GM18909 (cell line): ENCODE data around the gene ABHD6.
"Not testable (repeated sequence)": the region's sequence is repeated elsewhere in the genome, so short reads cannot be mapped to it uniquely, and the experiment has no call there.

ENCODE experiments used
- ATAC-seq: cut with Tn5 transposase; IDR thresholded peaks from one replicate; pipeline ENCODE4 v1.9.1; 2021; ENCODE audit warnings: mild to moderate bottlenecking; ENCODE audit not compliant: unreplicated experiment, poor library complexity

Gene ABHD6

DNA sequence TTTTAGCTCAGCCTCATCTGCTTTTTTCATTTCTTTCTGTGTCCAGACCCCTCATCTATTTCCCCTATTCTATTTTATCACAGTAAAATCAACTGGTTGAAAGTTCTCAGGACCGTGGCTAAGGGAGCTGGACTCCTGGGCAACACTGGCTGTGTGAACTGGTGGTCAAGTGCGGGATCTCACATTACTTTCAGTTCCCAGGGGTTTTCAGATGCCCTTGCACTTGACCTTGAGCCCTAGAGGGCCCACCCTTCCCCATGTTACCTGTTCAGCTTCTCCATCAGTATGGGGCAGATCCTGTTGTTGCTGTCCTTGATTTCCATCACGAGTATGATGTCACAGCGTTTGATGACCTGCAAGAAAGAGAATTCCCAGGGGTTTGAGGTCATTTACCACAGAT is 29.6 kb upstream of the ABHD6 start:
- no peak for ATAC-seq

DNA sequence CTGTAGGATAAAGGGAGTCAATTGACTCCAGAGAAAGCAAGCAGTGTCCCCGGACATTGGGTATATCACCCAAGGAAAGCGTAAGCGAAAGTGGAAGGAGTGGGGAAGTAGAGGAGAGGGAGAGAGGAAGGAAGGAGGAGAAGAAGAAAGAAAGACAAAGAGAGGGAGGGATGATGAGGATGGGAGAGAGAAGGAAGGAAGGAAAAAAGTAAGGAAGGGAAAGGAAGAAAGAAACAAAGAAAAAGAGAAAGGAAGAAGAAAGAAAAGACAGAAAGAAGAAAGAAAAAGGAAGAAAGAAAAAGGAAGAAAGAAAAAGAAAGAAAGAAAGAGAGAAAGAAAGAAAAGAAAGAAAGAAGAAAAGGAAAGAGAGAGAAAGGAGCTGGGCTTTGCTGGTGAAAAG is 27.7 kb upstream of the ABHD6 start:
- ATAC-seq = no peak

DNA sequence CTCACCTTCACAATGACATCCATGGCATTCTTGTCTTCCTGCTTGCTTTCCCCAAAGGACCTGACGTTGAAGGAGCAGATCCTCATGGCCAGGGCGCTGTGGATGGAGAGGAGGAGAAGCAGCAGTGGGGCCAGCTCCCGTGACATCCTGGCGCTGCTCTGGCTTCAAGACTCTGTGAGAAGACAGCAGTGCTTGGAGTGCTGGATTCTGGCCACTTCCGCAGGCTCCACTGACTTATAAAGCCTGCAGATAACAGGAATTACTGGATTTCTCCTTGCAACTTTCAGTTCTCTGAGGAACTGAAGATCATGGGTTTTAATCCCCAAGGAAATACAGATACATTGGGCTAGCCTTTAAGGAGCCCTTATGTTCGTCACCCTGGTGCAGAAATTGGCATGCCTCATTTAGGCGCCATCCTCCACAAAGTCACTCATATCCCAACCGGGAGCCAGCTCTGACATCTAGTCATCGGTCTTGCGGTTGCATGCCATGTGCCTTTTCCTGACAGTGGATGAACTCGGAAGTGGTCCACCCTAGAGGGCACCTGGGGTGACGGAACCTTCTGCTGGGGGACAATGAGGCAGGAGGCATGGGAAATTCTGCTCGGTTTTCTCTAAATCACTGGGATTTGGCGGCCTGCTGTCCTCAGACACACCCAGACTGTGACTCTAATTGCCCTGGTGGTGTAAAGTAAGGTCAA is 26.7 kb upstream of the ABHD6 start, which contains the start of gene DNASE1L3:
Gene DNASE1L3 (minus strand): TSS at position 212 of the 700 bp plus-strand sequence. CDS start 66 bp downstream, at position 146.
- no peak for ATAC-seq

DNA sequence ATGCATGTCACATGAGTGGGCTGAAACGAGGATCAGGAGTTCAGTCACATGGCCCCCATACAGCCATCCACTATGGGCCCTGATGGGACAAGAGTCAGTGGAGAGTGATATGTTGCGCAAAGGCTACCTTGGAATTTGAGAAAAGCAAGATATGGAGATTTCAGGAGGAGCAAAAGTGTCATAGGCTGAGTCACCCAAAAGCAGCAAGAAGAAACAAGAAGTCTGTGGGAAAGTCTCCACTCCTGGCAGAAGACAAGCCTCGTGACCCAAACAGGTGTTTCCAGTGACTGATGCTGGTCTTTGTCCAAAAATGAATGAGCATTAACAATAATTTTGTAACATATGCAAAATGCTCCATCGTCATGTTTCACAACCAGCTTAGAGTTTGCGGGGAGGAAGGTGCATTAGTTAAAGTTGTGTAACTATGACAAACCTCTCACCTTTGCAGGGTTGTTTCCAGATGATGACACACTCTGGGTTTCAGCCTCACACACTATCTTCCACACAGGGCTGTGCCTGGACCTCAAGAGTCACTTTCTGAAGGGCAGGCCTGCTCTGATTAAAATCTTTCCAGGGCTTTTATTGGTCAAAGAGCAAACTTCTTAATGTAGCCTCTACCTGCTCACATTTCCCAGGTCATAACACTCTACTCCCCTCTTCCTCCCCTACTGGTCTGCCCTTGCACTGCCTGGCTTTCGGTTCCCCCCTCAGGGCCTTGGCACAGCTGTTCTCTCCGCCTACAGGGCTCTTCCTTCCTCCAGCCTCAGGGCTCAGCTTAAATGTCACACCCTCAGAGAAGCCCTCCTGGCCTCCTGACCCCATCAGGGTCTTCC is 22.9 kb upstream of the ABHD6 start:
- ATAC-seq = peak; percentile 82

DNA sequence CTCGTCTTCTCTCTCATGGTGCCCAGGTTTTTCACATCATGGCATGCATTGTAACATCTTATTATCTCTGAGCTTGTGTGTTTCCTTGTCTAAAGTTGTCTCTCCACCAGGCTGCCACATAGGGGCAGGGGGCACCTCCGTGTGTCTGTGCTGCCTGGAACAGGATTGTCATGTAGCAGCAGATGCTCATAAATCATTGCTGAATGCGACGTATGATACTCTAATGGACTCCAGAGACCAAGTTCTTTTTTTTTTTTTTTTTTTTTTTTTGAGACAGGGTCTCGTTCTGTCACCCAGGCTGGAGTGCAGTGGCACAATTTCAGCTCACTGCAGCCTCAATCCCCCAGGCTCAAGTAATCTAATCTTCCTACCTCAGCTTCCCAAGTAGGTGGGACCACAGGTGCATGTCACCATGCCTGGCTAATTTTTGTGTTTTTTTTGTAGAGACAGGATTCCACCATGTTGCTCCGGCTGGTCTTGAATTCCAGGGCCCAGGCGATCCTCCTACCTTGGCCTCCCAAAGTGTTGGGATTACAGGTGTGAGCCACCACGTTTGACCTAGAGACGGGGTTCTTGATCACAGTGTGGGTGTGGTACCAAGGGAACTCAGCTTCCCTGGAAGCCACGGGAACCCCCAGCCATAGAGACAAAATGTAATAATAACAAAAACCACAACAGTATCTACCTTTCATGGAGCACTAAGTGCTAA is 22.1 kb upstream of the ABHD6 start:
- peak; percentile 3 for ATAC-seq

DNA sequence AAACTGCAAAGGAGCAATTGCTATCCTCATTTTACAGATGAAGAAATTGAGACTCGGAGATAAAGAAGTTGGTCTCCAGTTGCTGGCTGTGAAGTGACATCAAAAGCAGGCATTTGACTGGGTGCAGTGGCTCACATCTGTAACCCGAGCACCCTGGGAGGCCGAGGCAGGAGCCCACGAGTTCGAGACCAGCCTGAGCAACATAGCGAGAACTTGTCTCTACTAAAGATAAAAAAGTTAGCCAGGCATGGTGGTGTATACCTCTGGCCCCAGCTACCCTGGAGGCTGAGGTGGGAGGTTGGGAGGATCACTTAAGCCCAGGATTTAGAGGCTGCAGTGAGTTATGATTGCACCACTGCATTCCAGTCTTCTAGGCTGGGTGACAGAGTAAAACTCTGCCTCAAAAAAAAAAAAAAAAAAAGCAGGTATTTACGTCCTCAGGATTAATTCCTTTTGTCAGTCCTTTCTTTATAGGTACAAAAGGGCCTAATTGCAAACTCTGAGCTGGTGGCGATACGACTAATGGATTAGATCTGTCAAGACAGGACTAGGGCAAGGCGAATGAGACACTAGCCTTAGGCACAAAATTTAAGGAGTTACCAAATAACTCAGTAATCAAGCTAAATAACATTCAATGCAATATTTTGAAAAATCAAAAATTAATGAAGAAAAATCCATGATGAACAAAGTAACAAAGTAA is 20.9 kb upstream of the ABHD6 start:
- no peak for ATAC-seq

DNA sequence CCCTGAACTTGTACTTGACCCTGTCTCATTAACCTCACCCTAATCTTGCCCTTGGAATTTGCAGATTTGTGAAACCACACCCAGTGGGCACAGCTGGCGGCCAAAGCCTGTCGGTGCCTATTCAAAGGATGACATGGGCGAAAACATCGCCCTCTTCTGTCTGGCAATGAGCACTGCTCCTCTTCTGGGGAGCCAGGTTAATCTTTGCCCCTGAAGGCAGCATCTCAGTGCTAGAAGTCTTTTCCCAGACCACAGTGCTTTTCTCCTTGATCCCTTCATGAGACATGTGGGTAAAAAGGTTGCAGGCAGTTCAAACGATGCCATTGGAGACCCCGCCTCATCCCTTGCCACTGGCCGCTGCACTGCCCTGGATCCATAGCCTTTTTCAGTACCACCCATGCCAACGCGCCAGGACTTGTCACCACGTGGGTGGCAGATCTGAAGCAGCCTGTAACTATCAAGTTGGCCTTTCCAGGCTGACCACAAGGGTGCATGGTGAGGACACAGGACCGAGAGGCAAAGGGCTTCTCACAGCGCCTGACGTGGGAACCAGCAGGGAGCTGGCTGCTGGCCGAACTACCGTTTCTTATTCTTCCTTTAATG is 20.3 kb upstream of the ABHD6 start:
- ATAC-seq = peak; percentile 53

DNA sequence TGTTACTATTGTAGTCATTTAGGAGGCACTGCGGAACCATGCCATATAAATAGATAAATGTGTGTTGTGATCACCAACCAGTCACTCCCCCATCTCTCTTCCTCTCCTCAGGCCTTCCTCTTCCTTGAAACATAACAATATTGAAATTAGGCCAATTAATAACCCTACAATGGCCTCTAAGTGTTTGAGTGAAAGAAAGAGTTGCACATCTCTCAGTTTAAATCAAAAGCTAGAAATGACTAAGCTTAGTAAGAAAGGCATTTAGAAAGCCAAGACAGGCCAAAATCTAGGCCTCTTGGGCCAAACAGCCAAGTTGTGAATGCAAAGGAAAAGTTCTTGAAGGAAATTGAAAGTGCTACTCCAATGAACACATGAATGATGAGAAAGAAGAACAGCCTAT is 18.7 kb upstream of the ABHD6 start:
- no peak for ATAC-seq

DNA sequence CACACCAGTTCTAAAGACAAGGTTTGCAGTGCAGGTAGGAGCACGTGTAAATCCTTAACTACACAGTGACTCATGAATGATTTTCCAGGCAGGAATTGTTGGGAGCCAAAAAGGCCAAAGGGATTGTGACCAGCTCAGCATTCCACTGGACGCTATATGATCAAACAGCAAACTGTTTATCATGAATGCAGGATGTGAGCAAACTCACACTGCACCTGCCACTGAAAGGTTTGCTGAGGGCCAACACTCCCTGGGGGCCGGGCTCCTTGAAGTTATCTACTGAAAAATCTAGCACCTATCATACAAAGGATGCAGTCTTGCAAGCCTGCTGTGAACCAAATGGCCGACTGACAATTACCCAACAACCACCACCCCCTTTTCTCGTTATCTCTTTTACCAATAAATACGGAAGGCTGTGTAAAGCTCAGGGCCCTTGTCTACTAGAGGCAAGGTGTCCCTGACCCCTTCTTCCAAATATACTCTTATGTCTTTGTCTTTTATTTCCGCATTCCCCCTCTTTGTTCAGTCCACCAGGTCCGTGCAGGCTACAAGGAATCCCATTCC is 15.3 kb upstream of the ABHD6 start:
- no peak for ATAC-seq

DNA sequence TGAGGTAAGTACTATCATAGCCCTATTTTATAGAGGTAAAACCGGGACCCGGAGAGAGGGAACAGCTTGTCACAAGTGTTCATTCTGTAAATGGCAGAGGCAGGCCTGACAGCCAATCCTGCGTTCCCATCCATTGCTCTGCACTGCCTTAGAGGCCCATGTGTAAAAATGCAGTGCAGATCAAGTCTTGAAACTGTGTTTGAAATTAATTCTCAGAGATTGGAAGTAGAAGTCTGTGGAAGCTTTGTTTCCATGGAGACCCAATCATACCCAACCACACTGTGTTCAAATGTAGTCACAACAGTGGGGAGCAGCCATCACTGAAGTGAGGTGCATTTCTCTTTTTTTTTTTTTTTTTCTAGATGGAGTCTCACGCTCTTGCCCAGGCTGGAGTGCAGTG is 13.7 kb upstream of the ABHD6 start:
- no peak for ATAC-seq

DNA sequence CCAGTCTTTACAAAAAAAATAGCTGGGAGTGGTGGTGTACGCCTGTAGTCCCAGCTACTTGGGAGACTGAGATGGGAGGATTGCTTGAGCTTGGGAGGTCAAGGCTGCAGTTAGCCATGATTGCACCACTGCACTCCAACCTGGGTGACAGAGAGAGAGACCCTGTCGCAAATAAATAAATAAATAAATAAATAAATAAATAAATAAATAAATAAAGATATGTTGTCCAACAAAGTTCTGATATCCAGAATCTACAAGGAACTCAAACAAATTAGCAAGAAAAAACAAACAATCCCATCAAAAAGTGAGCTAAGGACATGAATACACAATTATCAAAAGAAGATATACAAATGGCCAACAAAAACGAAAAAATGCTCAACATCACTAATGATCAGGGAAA is 9.7 kb upstream of the ABHD6 start:
- not testable (repeated sequence) for ATAC-seq

DNA sequence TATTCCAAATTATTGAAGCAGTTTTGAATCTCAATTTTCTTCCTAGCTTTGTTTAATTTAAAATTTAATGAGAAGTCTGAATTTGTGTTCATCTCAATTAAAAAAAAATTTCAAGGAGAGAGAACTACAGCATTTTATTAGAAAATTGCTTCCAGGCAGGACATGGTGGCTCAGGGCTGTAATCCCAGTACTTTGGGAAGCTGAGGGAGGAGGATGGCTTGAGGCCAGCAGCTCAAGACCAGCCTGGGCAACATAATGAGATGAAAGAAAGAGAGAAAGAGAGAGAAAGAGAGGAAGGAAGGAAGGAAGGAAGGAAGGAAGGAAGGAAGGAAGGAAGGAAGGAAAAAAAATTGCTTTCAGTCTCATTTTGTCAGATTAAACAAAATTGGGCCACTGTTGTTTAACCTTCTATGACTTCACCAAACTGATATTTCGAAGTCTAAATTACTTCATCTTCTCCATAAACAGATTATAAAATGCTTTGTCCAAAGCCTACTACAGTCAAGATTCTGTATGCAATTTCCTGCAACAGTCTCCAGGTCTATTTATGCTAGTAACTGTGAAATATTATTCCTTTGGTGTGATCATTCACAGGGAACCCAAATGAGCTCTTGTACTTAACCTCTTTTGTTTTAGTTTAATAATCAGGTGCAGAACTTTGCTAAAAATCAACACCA is 6.6 kb upstream of the ABHD6 start:
- no peak for ATAC-seq

DNA sequence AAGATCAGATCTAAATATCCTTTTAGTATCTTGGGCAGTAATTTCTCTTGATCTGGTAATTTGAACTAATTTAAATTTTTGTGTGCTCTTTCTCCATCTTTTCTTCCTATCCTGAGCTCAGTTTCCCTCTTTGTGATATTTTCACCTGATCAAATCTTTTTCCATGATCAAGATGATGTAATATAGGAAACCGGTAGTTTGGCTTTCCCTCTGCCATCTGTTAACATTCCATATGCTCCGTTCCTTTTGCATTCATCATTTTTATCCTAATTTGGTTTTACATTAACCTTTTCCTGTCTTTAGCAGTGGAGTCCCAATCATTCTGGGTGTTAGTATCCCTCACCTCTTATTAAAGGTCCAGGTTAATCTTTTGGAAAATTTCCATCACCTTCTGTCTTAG is 5.9 kb upstream of the ABHD6 start:
- ATAC-seq = no peak

DNA sequence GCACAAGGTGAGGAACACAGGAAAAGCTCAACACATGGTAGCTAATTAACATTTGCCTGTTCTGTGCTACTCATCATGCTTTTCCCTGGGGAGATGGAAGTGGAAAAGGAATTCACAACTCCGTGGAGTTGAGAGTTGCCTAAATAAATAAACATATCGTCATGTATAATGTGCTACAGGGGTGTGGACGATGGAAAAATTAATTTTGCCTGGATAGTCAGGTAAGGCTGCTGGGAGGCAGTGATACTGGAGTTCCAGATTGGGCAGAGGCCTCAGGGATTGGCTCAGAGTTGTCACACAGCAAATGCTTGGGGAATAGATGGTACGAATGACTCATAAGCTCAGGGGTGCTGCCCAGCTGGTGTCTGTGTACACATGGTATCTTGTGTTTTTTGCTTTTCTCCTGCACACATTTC is 3.1 kb upstream of the ABHD6 start:
- no peak for ATAC-seq

DNA sequence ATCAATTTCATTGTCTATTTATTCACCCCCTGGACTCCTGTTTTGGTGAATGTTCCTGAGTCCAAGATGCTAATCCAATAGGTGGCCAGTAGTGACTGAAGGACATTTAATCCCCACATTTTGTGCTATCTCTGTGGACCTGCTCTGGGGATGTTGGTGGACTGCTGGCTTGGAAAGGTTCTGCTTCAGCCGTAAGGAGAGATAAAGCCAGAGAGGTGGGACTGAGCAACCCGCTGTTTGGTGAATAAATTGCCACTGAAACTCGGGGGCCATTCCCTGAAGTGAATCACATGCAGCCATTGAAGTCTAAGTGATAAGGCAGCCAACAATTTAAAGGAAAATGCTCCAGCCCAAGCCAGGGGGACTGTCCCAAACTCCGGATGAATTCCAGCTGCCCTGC is 1.6 kb upstream of the ABHD6 start:
- ATAC-seq = no peak

DNA sequence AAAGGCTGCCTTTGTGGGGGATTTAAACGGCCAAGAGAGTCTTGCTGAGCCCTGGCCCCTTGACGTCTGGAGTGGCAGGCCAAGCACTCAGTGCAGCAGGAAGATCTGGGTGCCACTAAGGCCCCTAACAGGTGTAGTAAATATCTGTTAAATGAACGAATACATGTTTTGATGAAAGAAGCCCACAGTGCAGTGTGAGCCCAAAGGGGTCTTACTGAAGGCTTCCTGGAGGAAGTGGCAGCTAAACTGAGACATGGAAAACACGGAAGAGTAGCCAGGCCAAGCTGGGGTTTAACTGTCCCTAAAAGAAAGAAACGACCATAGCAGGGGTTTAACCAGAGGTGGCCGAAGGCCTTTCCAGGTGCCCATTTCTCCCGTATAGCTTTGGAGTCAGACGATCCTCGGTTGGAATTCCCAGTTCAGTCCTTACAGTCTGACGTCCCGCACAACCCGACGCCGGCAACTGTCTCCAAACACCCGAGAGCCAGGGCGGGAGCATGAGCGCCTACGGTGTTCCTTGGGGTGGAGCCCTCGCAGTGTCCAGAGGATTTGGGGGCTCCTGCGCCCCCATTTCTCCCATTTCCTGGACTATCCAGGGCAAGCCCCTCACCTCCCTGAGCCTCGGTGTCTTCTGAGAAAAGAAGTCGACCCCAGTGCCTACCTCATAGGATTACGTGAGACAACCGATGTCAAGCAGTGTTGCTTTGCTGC is 910 bp upstream of the ABHD6 start:
- ATAC-seq = no peak

DNA sequence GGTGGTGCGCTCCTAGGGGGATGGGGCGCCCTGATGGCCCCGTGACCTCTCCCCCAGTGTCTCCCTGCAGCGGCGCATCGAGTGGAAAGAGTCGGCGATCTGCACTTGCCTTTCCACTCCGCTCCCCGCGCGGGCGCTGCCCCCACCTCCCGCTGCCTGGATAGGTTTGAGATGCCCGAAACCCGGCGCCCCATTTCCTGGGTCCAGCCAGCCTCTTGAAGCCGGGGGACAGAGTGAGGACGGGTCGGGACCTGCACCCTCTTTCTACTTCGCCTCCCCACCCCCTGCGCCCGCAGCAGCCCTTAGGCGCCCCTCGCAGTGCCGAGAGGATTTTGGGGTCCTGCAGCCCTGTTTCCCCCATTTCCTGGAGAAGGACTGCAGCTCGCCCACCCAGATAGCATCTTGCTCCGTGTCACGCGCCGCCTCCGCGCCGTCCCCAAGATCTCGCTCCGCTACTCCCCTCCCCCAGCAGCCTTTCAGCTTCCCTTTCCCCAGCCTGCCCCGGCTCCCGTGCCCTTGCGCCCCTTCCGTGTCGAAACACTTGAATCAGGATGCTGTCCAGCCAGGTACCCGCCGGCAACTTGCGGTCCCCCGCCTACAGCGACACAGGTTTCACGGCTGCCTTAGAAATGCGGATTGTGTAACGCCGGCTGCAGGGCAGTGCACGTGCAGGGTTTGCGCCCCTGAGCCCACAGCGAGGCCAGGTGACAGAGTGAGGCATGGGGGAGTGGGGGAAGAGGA is 519 bp downstream of the ABHD6 start:
- ATAC-seq = peak; percentile 38

DNA sequence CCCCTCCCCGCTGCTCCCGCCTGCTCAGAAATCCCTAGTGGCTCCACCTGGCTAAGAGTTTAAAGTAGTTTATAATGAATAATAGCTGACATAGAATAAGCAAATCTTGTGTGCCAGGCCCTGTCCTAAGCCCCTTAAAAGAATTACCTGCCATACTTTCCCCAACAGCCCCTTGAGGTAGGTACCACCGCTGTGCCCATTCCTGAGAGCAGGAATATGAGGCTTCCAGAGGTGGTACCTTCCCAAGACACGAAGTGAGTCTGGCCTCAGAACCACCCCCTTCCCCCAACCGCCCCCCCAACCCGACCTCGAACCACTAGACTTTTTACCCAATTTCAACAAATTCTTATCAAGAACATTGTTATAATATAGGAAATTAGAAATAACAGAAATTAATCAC is 1.2 kb downstream of the ABHD6 start:
- no peak for ATAC-seq
